Epithelial cell of esophagus (primary cell): ENCODE data around the gene PMIS2.

Source experiments
- DNase-seq: peaks from one replicate; pipeline ENCODE4 v3.0.0; 2010; ENCODE audit warnings: low read depth
- H3K4me3 ChIP-seq: 2 replicates; pipeline ENCODE4 v1.5.1; 2011; ENCODE audit warnings: mild to moderate bottlenecking, low read length, control low read depth
- CTCF ChIP-seq: IDR thresholded peaks from 2 replicates; pipeline ENCODE4 v1.5.1; 2011; ENCODE audit warnings: low read depth, mild to moderate bottlenecking, low read length, control low read depth, inconsistent platforms; ENCODE audit not compliant: insufficient read depth; ENCODE audit errors: missing control alignments

PMIS2 gene

DNA sequence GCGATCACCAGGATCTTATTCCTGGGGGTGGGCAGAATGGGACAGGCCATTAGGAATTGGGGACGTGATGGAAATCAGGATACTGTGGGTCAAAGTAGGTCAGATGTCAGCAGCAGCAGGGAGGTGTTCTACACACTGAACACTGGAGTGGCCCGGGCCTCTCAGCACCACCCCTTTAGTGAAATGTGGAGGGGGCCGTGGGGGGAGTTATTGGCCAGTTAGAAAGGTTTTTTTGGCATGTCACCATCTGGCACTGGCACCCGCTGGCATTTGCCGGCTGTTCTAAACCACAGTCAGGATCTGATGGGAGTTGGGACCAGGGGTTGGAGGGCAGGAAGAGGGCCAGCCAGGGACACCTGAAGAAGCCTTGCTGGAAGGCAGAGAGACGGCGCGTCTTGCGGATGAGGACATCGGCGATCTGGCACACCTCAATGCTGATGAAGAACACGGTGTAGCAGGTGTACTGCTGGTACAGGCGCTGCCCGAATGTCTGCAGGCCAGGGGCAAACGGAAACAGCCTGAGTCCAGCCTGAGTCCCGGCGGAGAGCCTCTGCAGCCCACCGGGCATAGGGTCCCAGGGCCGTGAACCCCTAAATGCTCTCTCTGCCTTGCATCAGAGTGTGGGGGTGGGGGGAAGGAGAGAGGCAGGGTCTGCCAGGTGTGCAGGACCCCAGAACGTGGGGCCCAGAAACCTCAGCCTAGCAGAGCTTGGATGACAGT is 34.7 kb upstream of the PMIS2 start:
- TF ChIP-seq CTCF = no peak
- H3K4me3 ChIP-seq = no peak overlapping the region
- DNase-seq = no peak

DNA sequence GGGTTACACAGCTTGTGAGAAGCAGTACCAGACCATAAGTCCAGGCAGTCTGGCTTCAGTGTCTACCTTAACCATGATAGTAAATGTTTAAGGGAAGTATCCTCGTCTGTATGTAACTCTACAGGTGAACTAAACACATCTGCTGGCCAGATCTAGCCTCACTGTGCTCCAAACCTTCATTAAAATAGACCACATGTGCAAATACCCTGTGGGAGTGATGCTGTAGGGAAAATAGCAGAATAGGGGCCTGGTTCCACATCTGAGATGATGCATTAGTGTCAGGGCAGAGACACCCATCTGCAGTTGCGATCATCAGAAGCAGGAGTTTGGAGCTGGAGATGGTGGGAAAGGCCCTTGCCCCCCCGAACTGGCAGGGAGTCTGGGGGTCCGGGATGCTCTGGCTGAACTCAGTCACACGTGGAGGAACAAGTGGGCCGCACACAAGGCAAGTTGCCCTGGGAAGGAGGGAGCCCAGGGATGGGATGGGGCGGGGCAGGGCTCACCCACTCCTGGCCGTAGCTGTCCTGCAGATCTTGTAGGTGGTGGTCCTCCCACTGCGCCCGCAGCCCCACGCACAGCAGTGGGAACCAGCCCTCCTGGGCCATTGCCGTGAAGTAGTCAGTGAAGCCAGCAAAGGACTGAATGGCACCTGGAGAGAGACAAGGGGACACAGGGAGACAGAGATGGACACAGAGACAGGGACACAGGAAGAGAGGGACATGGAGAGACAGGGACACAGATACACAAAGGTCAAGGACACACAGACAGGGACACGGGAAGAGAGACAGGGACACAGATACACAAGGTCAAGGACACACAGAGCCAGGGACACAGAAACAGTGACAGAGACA is 33.2 kb upstream of the PMIS2 start:
- DNase-seq = no peak
- no peak overlapping the region for H3K4me3 ChIP-seq
- TF ChIP-seq CTCF = no peak

DNA sequence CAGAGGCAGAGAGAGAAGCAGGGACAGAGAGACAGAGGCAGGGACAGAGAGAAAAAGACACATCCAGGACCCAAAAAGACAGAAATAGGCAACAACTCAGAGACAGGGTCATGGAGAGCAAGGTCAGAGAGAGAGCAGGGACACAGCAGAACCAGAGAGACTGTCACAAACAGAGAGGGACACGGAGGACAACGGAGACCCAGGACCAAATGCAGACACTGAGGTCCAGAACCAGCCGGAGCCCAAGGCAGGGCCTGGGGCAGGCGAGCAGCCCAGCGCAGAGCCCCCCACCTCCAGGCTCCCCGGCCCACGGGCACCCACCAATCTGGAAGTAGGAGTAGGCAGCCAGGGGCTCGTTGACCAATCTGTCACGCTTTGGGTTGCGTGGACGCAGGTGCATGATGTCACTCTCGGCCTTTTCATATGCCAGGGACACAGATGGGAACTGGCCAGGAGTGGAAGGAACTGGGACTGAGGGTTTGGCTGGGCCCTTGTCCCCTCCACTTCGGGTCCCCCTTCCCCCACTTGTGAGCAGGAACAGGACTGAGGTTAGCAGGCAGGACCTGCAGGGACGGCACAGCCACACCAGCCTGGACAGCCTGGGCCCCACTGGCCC is 32.5 kb upstream of the PMIS2 start:
- no peak for TF ChIP-seq CTCF
- no peak overlapping the region for H3K4me3 ChIP-seq
- no peak for DNase-seq

DNA sequence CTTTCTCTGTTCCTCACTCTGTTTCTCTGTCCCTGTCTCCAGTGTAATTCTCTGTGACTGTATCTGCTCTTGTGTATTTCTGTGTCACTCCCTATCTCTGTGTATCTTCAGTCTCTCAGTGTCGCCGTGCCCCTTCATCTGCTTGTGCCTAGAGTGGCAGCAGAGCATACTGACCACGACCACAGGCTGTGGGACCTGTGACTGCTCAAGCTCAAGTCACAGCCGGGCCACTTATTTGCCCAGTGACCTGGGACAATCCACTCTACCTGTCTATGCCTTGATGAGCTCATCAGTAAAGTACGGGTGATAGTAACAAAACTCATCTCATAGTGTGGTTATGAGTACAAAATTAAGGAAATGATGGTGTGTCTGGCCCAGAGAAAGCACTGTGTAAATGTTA is 31.9 kb upstream of the PMIS2 start:
- no peak for TF ChIP-seq CTCF
- DNase-seq = no peak
- no peak overlapping the region for H3K4me3 ChIP-seq

GRCh38 chr19:35555301-35556005 is 30.5 kb upstream of the PMIS2 start:
- no peak overlapping the region for H3K4me3 ChIP-seq
- TF ChIP-seq CTCF = no peak
- no peak for DNase-seq

- no peak overlapping the region for H3K4me3 ChIP-seq
- DNase-seq = no peak
Measured at GRCh38 chr19:35556025-35556590, 29.9 kb upstream of the PMIS2 start.

More at GRCh38 chr19:35556025-35556590, 29.9 kb upstream of the PMIS2 start:
- TF ChIP-seq CTCF = no peak
